Measurements from ENCODE around the gene TM4SF1.
"Not testable (repeated sequence)": the region's sequence is repeated elsewhere in the genome, so short reads cannot be mapped to it uniquely, and the experiment has no call there.

The TM4SF1 gene

GRCh38 chr3:149395107-149396089, 17.9 kb upstream of the TM4SF1 start:
- in situ Hi-C loops (cut with MboI; ENCODE audit: low sequenced_read_pairs): loop anchor here (10.0 kb wide), 1 partner anchor 89 kb away; no protein-coding TSS in a partner anchor

- in situ Hi-C loops (cut with MboI; ENCODE audit: low sequenced_read_pairs): loop anchor here (10.0 kb wide), 1 partner anchor 91 kb away; no protein-coding TSS in a partner anchor
Measured at GRCh38 chr3:149393345-149394160, 16.1 kb upstream of the TM4SF1 start.

- in situ Hi-C loops (cut with MboI; ENCODE audit: low sequenced_read_pairs): loop anchor here (10.0 kb wide), 1 partner anchor 93 kb away; no protein-coding TSS in a partner anchor
Measured at GRCh38 chr3:149391960-149392359, 14.5 kb upstream of the TM4SF1 start.

GRCh38 chr3:149390772-149391212, 13.3 kb upstream of the TM4SF1 start:
- in situ Hi-C loops (cut with MboI; ENCODE audit: low sequenced_read_pairs): loop anchor here (10.0 kb wide), 1 partner anchor 94 kb away; no protein-coding TSS in a partner anchor

GRCh38 chr3:149390294-149390693, 12.8 kb upstream of the TM4SF1 start:
- in situ Hi-C loops (cut with MboI; ENCODE audit: low sequenced_read_pairs): loop anchor here (10.0 kb wide), 1 partner anchor 95 kb away; no protein-coding TSS in a partner anchor

GRCh38 chr3:149388531-149389417, 11.3 kb upstream of the TM4SF1 start:
- in situ Hi-C loops (cut with MboI; ENCODE audit: low sequenced_read_pairs): no loop called here

GRCh38 chr3:149388001-149388440, 10.6 kb upstream of the TM4SF1 start:
- in situ Hi-C loops (cut with MboI; ENCODE audit: low sequenced_read_pairs): no loop called here

GRCh38 chr3:149386299-149386606, 8.8 kb upstream of the TM4SF1 start:
- in situ Hi-C loops (cut with MboI; ENCODE audit: low sequenced_read_pairs): no loop called here

GRCh38 chr3:149385617-149386298, 8.3 kb upstream of the TM4SF1 start:
- in situ Hi-C loops (cut with MboI; ENCODE audit: low sequenced_read_pairs): no loop called here

- in situ Hi-C loops (cut with MboI; ENCODE audit: low sequenced_read_pairs): no loop called here
Measured at GRCh38 chr3:149384911-149385321, 7.5 kb upstream of the TM4SF1 start.

GRCh38 chr3:149384167-149384566, 6.7 kb upstream of the TM4SF1 start:
- in situ Hi-C loops (cut with MboI; ENCODE audit: low sequenced_read_pairs): no loop called here

- in situ Hi-C loops (cut with MboI; ENCODE audit: low sequenced_read_pairs): no loop called here
Measured at GRCh38 chr3:149383703-149384102, 6.3 kb upstream of the TM4SF1 start.

- in situ Hi-C loops (cut with MboI; ENCODE audit: low sequenced_read_pairs): no loop called here
Measured at GRCh38 chr3:149382518-149382917, 5.1 kb upstream of the TM4SF1 start.

GRCh38 chr3:149382101-149382467, 4.6 kb upstream of the TM4SF1 start:
- in situ Hi-C loops (cut with MboI; ENCODE audit: low sequenced_read_pairs): no loop called here

GRCh38 chr3:149381173-149382100, 4.0 kb upstream of the TM4SF1 start:
- in situ Hi-C loops (cut with MboI; ENCODE audit: low sequenced_read_pairs): no loop called here

GRCh38 chr3:149380220-149380619, 2.8 kb upstream of the TM4SF1 start:
- in situ Hi-C loops (cut with MboI; ENCODE audit: low sequenced_read_pairs): not testable (repeated sequence)

GRCh38 chr3:149378478-149379309, 1.2 kb upstream of the TM4SF1 start:
- in situ Hi-C loops (cut with MboI; ENCODE audit: low sequenced_read_pairs): no loop called here

All from HL-60/S4 treated with retinoic acid at 250 ng/mL for 4 days and 3 days (cell line).